Endothelial cell of umbilical vein (primary cell): Measurements from ENCODE around the gene EHD1. TPM values are rescaled to one million over a fixed set of nuclear protein-coding genes. Genes with fewer than 3 reads are reported as not detected.

Experiments
- BruUV-seq: library from RNA; stranded (reverse); fragments of 400-500 nt; replicated peaks from 2 replicates; lab custom pipeline; 2021; lab: Mats Ljungman, UMichigan
- CTCF ChIA-PET: fragments of 300-600, 350-600 bp; sonication (Branson Sonifier 250); formaldehyde crosslinking; loops from one replicate; lab custom pipeline; 2021; ENCODE audit warnings: antibody characterized with exemption, inconsistent platforms; lab: Charles Lee
- POLR2A ChIA-PET: fragments of 300-600, 350-600 bp; sonication (Branson Sonifier 250); formaldehyde crosslinking; loops from one replicate; lab custom pipeline; 2021; ENCODE audit warnings: antibody characterized with exemption, inconsistent platforms; lab: Charles Lee
- DNase-seq: peaks from one replicate; pipeline ENCODE4 v3.0.0-alpha.2; 2011; ENCODE audit warnings: low read depth, low spot score
- FAIRE-seq: peaks from 2 replicates; lab custom pipeline; 2011; peaks lifted over from hg19 to GRCh38; lab: Jason Lieb, UNC
- H2AFZ ChIP-seq: 2 replicates; pipeline ENCODE4 v1.6.0; 2012; ENCODE audit warnings: low read depth, low read length, control low read depth, inconsistent platforms
- H3K27ac ChIP-seq: 2 replicates; pipeline ENCODE4 v1.5.1; 2011; ENCODE audit warnings: low read depth, mild to moderate bottlenecking, control low read depth, low read length, moderate library complexity; ENCODE audit not compliant: insufficient read depth
- H3K27me3 ChIP-seq, 2 experiments: 2 replicates each; pipeline versions ENCODE4 v1.6.0 to v1.6.1; 2011; ENCODE audit warnings: low read length in 2 of 2, mixed read lengths in 1 of 2; ENCODE audit not compliant: control insufficient read depth in 2 of 2, insufficient read depth in 2 of 2
- H3K36me3 ChIP-seq, 2 experiments: 2 replicates in 1 of 2; 3 replicates in 1 of 2; pipeline ENCODE4 v1.5.1; 2011; ENCODE audit warnings: low read length in 2 of 2, mild to moderate bottlenecking in 1 of 2, moderate library complexity in 1 of 2; ENCODE audit not compliant: control insufficient read depth in 2 of 2, insufficient read depth in 2 of 2; ENCODE audit errors: extremely low read depth in 1 of 2
- H3K4me1 ChIP-seq: 3 replicates; pipeline ENCODE4 v1.5.1; 2011; ENCODE audit warnings: mild to moderate bottlenecking, low read length; ENCODE audit not compliant: control insufficient read depth, insufficient read depth; ENCODE audit errors: extremely low read depth
- H3K4me2 ChIP-seq: 2 replicates; pipeline ENCODE4 v1.6.1; 2011; ENCODE audit warnings: low read length, control low read depth, mixed read lengths; ENCODE audit not compliant: insufficient read depth
- H3K4me3 ChIP-seq, 3 experiments: fragments of 200-600 bp in 1 of 3; sonication (generic), shearing (Covaris generic) in 1 of 3; replicated peaks in 1 of 3; 2 replicates each; pipeline ENCODE4 v1.5.1; 2011 to 2016; ENCODE audit warnings: control low read depth in 3 of 3, low read length in 3 of 3, mild to moderate bottlenecking in 2 of 3, inconsistent platforms in 1 of 3, low read depth in 1 of 3, moderate library complexity in 1 of 3; ENCODE audit not compliant: insufficient read depth in 1 of 3
- H3K79me2 ChIP-seq: 2 replicates; pipeline ENCODE4 v1.6.0; 2012; ENCODE audit warnings: low read length, inconsistent platforms; ENCODE audit not compliant: control insufficient read depth, insufficient read depth
- H3K9ac ChIP-seq: replicated peaks from 2 replicates; pipeline ENCODE3; 2011; ENCODE audit warnings: low read length, control low read depth; ENCODE audit not compliant: insufficient read depth; ENCODE audit errors: extremely low read depth
- H3K9me1 ChIP-seq: replicated peaks from 3 replicates; pipeline ENCODE4 v1.6.0; 2011; ENCODE audit warnings: mild to moderate bottlenecking, low read length; ENCODE audit not compliant: control insufficient read depth, insufficient read depth; ENCODE audit errors: extremely low read depth
- H3K9me3 ChIP-seq: replicated peaks from 2 replicates; pipeline ENCODE4 v1.5.1; 2012; ENCODE audit warnings: low read length, inconsistent platforms; ENCODE audit not compliant: control insufficient read depth, insufficient read depth
- H4K20me1 ChIP-seq: replicated peaks from 2 replicates; pipeline ENCODE3; 2011; ENCODE audit warnings: mild to moderate bottlenecking, low read length; ENCODE audit not compliant: control insufficient read depth, insufficient read depth; ENCODE audit errors: extremely low read depth
- EZH2 ChIP-seq: IDR thresholded peaks from 2 replicates; pipeline ENCODE4 v1.6.1; 2012; ENCODE audit warnings: borderline replicate concordance, low read depth, mild to moderate bottlenecking, moderate library complexity, low read length, inconsistent platforms; ENCODE audit not compliant: severe bottlenecking
- FOS ChIP-seq: IDR thresholded peaks from 2 replicates; pipeline ENCODE4 v1.6.1; 2011; ENCODE audit warnings: mild to moderate bottlenecking, low read length, moderate library complexity, borderline replicate concordance; ENCODE audit not compliant: insufficient read depth
- GATA2 ChIP-seq: IDR thresholded peaks from 2 replicates; pipeline ENCODE4 v1.7.0; 2011; ENCODE audit warnings: low read depth, mild to moderate bottlenecking, moderate library complexity, mixed read lengths, low read length; ENCODE audit not compliant: insufficient read length, insufficient read depth
- JUN ChIP-seq: IDR thresholded peaks from 2 replicates; pipeline ENCODE4 v1.6.1; 2011; ENCODE audit warnings: borderline replicate concordance, low read depth; ENCODE audit not compliant: insufficient read length, insufficient read depth
- MYC ChIP-seq: IDR thresholded peaks from one replicate; pipeline ENCODE4 v1.6.1; 2011; ENCODE audit warnings: mild to moderate bottlenecking, low read depth, low read length
- POLR2A ChIP-seq: IDR thresholded peaks from 2 replicates; pipeline ENCODE4 v1.6.1; 2012; ENCODE audit warnings: low read depth, mild to moderate bottlenecking, control low read depth, low read length
- POLR2AphosphoS5 ChIP-seq: IDR thresholded peaks from 2 replicates; pipeline ENCODE4 v1.6.1; 2012; ENCODE audit warnings: low read depth, mild to moderate bottlenecking, control low read depth, low read length, moderate library complexity; ENCODE audit not compliant: insufficient read depth
- dilution Hi-C: fragments of 300-500 bp; cut with MboI; formaldehyde crosslinking; loops from one replicate; pipeline ENCODE4 v1.15.0; 2019; ENCODE audit warnings: low sequenced_read_pairs; ENCODE audit not compliant: extremely low pct_ligation_motif_present
- intact Hi-C: fragments of 100-400 bp; cut with micrococcal nuclease; formaldehyde crosslinking; loops from one replicate; pipeline ENCODE4 v1.10.0; 2022
- polyA plus RNA-seq, 4 experiments: library from polyadenylated mRNA; depleted of rRNA in 3 of 4; stranded (reverse) in 3 of 4; unstranded in 1 of 4; fragments of >200 nt; gene quantifications; 2 replicates each; pipeline versions ENCODE4 v1.2.1 to v1.2.3, GENCODE V29; 2011 to 2012; ENCODE audit warnings: missing spikeins in 1 of 4
- total RNA-seq: library from RNA; stranded (reverse); gene quantifications from 2 replicates; pipeline ENCODE4 v1.2.3, GENCODE V29; 2021
- TF ChIP-seq, protein P1 (sequence below): IDR thresholded peaks from 2 replicates; pipeline ENCODE4 v1.6.1; 2011; ENCODE audit not compliant: insufficient read depth, insufficient read length
- TF ChIP-seq, protein P2 (sequence below), 2 donors: IDR thresholded peaks; 1 replicate in 1 of 2; 2 replicates in 1 of 2; pipeline ENCODE4 v1.5.1; 2011; ENCODE audit warnings: low read length in 2 of 2, mild to moderate bottlenecking in 2 of 2, moderate library complexity in 2 of 2, control low read depth in 1 of 2, inconsistent platforms in 1 of 2, low read depth in 1 of 2; ENCODE audit not compliant: insufficient read depth in 1 of 2; ENCODE audit errors: extremely low read depth in 1 of 2

Gene EHD1
- total and polyA plus RNA-seq, 2 donors (not counting 3 experiments of a cell fraction or from before 2014, with no cell fraction given) = 109 to 136 TPM

DNA sequence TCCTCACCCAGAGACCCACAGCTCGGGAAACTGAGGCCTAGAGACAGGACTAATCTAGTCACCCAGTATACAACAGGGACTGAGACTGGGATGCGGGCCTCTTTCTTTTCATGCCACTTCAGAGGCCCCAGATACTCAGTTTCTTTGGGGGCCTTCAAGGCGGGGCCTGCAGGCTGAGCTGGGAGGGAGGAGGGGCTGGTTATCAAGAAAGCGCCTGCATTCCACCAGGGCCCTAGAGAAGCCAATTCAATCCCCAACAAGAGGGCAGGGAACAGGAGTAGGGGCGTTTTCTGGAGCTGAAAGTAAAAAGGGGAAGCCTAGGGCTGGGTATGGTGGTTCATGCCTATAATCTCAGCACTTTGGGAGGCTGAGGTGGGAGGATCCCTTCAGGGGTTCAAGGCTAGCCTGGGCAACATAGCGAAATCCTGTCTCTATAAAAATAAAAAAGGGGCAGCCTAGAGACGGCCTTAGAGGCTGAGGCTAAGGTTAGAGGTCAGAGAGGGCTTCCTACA, 37.0 kb upstream of the EHD1 start:
- TF ChIP-seq, protein P1, sequence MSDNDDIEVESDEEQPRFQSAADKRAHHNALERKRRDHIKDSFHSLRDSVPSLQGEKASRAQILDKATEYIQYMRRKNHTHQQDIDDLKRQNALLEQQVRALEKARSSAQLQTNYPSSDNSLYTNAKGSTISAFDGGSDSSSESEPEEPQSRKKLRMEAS = no peak
- no peak for TF ChIP-seq POLR2A
- TF ChIP-seq FOS = no peak
- TF ChIP-seq POLR2AphosphoS5 = no peak
- TF ChIP-seq MYC = no peak
- no peak for TF ChIP-seq GATA2
- TF ChIP-seq EZH2 = no peak
- no peak for TF ChIP-seq JUN
- TF ChIP-seq, protein P2, sequence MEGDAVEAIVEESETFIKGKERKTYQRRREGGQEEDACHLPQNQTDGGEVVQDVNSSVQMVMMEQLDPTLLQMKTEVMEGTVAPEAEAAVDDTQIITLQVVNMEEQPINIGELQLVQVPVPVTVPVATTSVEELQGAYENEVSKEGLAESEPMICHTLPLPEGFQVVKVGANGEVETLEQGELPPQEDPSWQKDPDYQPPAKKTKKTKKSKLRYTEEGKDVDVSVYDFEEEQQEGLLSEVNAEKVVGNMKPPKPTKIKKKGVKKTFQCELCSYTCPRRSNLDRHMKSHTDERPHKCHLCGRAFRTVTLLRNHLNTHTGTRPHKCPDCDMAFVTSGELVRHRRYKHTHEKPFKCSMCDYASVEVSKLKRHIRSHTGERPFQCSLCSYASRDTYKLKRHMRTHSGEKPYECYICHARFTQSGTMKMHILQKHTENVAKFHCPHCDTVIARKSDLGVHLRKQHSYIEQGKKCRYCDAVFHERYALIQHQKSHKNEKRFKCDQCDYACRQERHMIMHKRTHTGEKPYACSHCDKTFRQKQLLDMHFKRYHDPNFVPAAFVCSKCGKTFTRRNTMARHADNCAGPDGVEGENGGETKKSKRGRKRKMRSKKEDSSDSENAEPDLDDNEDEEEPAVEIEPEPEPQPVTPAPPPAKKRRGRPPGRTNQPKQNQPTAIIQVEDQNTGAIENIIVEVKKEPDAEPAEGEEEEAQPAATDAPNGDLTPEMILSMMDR (IDR thresholded peaks at IDR 0.05; ENCODE audit: extremely low read depth in 1 of 2, insufficient read depth in 1 of 2, low read depth in 1 of 2, low read length in 2 of 2) = no peak
- intact Hi-C loops = loop anchor here (5.0 kb wide), 2 partner anchors 57 to 197 kb away; partner anchors contain the start of genes MAJIN and TM7SF2

More for the DNA sequence above, 37.0 kb upstream of the EHD1 start:
- FAIRE-seq = no peak
- ChIA-PET CTCF (interaction anchor here (1.2 to 5.6 kb wide), 4 partner anchors 71 to 128 kb away, joined by 3 to 34 read pairs (median 6); partner anchors contain the start of genes ARL2, BATF2 and CDC42BPG), POLR2A (no interaction called here)
- H2AFZ ChIP-seq = no peak overlapping the region
- H4K20me1 ChIP-seq = no peaks in the 10 kb centered on the region
- no peaks in the 10 kb centered on the region for H3K9me1 ChIP-seq
- no TSS peak for BruUV-seq
- peaks cover 7% of the 10 kb centered on the region for H3K79me2 ChIP-seq
- peak overlapping the region; percentile 80 for H3K9ac ChIP-seq
- H3K27me3 ChIP-seq = no peaks in the 10 kb centered on the region
- DNase-seq = no peak
- H3K9me3 ChIP-seq = no peaks in the 10 kb centered on the region
- H3K4me2 ChIP-seq = no peak overlapping the region
- no peak overlapping the region for H3K4me3 ChIP-seq
- no peak overlapping the region for H3K27ac ChIP-seq
- peaks cover 7 to 33% of the 10 kb centered on the region in 2 experiments for H3K36me3 ChIP-seq
- dilution Hi-C loops = no loop called here
- H3K4me1 ChIP-seq = peaks cover 11% of the 10 kb centered on the region
